ENCODE results near the gene RAP1GAP. TPM values are rescaled to one million over a fixed set of nuclear protein-coding genes. Genes with fewer than 3 reads are reported as not detected.

RAP1GAP gene
- total and polyA plus RNA-seq, 9 of the 15 experiments (the other 6 are each of a cell fraction or from before 2014, with no cell fraction given): 0.29 to 30.2 (median 19.2) TPM

- TF ChIP-seq STAT5A (IDR thresholded peaks at IDR 0.05; ENCODE audit: borderline replicate concordance, low read length): no peak
- no peak for TF ChIP-seq ZMIZ1 (IDR thresholded peaks at IDR 0.05; ENCODE audit: low read depth in 2 of 2, low read length in 2 of 2)
- TF ChIP-seq SP2 (IDR thresholded peaks at IDR 0.05; ENCODE audit: extremely low read depth, low read depth, low read length, poor library complexity, severe bottlenecking): no peak
- no peak for TF ChIP-seq ARNT (IDR thresholded peaks at IDR 0.05)
- no peak for TF ChIP-seq PYGO2 (tag; IDR thresholded peaks at IDR 0.05)
- no peak for TF ChIP-seq ZBTB8A (IDR thresholded peaks at IDR 0.05; ENCODE audit: partially characterized antibody)
- TF ChIP-seq TAF15 (IDR thresholded peaks at IDR 0.05; ENCODE audit: low read depth, low read length): no peak
- no peak for TF ChIP-seq NUFIP1 (IDR thresholded peaks at IDR 0.05; ENCODE audit: partially characterized antibody)
- TF ChIP-seq TCF3 (CRISPR knock-in tag; IDR thresholded peaks at IDR 0.05): no peak
- peak; percentile 92 for TF ChIP-seq RBM25 (IDR thresholded peaks at IDR 0.05; ENCODE audit: low read depth, low read length, severe bottlenecking)
- no peak for TF ChIP-seq SRSF3 (IDR thresholded peaks at IDR 0.05; ENCODE audit: insufficient read depth, low read length)
- TF ChIP-seq RBM22 (IDR thresholded peaks at IDR 0.05; ENCODE audit: low read depth, low read length, poor library complexity, severe bottlenecking): no peak
- TF ChIP-seq HBP1 (CRISPR knock-in tag; IDR thresholded peaks at IDR 0.05): no peak
- no peak for TF ChIP-seq ELK1 (CRISPR knock-in tag; IDR thresholded peaks at IDR 0.05)
- peak; percentile 51; the same call in 1 of the 2 replicates for TF ChIP-seq HDAC2 (IDR thresholded peaks at IDR 0.05)
- no peak for TF ChIP-seq MTA3 (IDR thresholded peaks at IDR 0.05; ENCODE audit: borderline replicate concordance)
- TF ChIP-seq MYNN (IDR thresholded peaks at IDR 0.05): no peak
- no peak for TF ChIP-seq MYNN (CRISPR knock-in tag; IDR thresholded peaks at IDR 0.05)
- no peak for TF ChIP-seq POLR2AphosphoS5 (IDR thresholded peaks at IDR 0.05; ENCODE audit: control insufficient read depth, insufficient read depth, low read depth, low read length)
- peak; percentile 31 for TF ChIP-seq CHD4 (IDR thresholded peaks at IDR 0.05; ENCODE audit: insufficient read depth, insufficient replicate concordance, low read depth, low read length, poor library complexity, severe bottlenecking)
- TF ChIP-seq ZNF280B (CRISPR knock-in tag; IDR thresholded peaks at IDR 0.05): no peak
- no peak for TF ChIP-seq ILF3 (IDR thresholded peaks at IDR 0.05; ENCODE audit: borderline replicate concordance)
Observed at GRCh38 chr1:21596628-21597027, 72.5 kb downstream of the RAP1GAP start (continued).

Measured in K562 (cell line).